Measurements from ENCODE around the gene ARHGEF17. TPM values are rescaled to one million over a fixed set of nuclear protein-coding genes. Genes with fewer than 3 reads are reported as not detected.

The ARHGEF17 gene
- total and polyA plus RNA-seq, 2 of the 8 experiments (the other 6 are each of a cell fraction or from before 2014, with no cell fraction given): 11.3 to 14.6 TPM

- Histone ChIP-seq H3K79me2 (ENCODE audit: control insufficient read depth in 1 of 2, insufficient read depth in 2 of 2, low read length in 2 of 2) (no peaks in the 10 kb centered on the region), H2AFZ (ENCODE audit: low read length) (no peak overlapping the region), H3K4me1 (replicated peaks in 1 of 4; ENCODE audit: control insufficient read depth in 3 of 4, insufficient read depth in 4 of 4, low read length in 3 of 4) (peaks cover 0 to 3% (median 2%) of the 10 kb centered on the region in 4 experiments; a peak in 3 of 7 replicates), H3K9ac (replicated peaks in 1 of 4; ENCODE audit: extremely low read depth in 1 of 4, low read depth in 3 of 4, low read length in 3 of 4) (no peak overlapping the region), H2BK120ac (replicated peaks; ENCODE audit: low read depth, low read length) (no peak overlapping the region), H2BK5ac (ENCODE audit: low read depth, low read length) (no peak overlapping the region), H3K27ac (ENCODE audit: low read depth, low read length) (no peak overlapping the region), H2BK12ac (ENCODE audit: low read depth, low read length) (no peak overlapping the region), H3K9me3 (ENCODE audit: insufficient read depth in 2 of 2, low read depth in 1 of 2, low read length in 1 of 2) (no peaks in the 10 kb centered on the region), H3K14ac (ENCODE audit: insufficient read length) (no peak overlapping the region), H4K8ac (ENCODE audit: extremely low read depth, insufficient read depth, low read length) (no peak overlapping the region), H3K23ac (ENCODE audit: insufficient read length) (no peak overlapping the region), H3K27me3 (replicated peaks in 1 of 4; ENCODE audit: control insufficient read depth in 3 of 4, extremely low read depth in 1 of 4, insufficient read depth in 3 of 4, low read length in 3 of 4) (peaks cover 0 to 14% (median 7%) of the 10 kb centered on the region in 4 experiments; a peak in 5 of 7 replicates), H3K4ac (replicated peaks; ENCODE audit: insufficient read length, low read depth, low read length) (no peak overlapping the region), H3K23me2 (ENCODE audit: low read depth, low read length) (peaks cover 2% of the 10 kb centered on the region; the same call in 1 of the 2 replicates), H4K5ac (ENCODE audit: insufficient read length, low read depth, low read length) (no peak overlapping the region), H2AK5ac (ENCODE audit: low read depth, low read length) (no peak overlapping the region), H4K20me1 (replicated peaks in 1 of 2; ENCODE audit: control insufficient read depth in 1 of 2, insufficient read depth in 2 of 2, low read length in 2 of 2) (peaks cover 0 to 2% of the 10 kb centered on the region in 2 experiments), H3K4me2 (ENCODE audit: insufficient read depth in 1 of 2, low read depth in 2 of 2, low read length in 2 of 2) (no peak overlapping the region), H3K56ac (replicated peaks; ENCODE audit: insufficient read length, low read depth, low read length) (no peak overlapping the region), H3K18ac (ENCODE audit: extremely low read depth, low read length) (no peak overlapping the region), H3K79me1 (ENCODE audit: low read depth, low read length) (no peaks in the 10 kb centered on the region), H2BK20ac (ENCODE audit: low read length) (no peak overlapping the region), H2BK15ac (ENCODE audit: low read length) (no peak overlapping the region), H3K36me3 (ENCODE audit: control insufficient read depth in 2 of 4, insufficient read depth in 4 of 4, low read length in 3 of 4) (no peaks in the 10 kb centered on the region), H3K4me3 (ENCODE audit: extremely low read depth in 1 of 4, insufficient read depth in 2 of 4, low read depth in 3 of 4, low read length in 4 of 4) (no peak overlapping the region), H4K91ac (replicated peaks; ENCODE audit: insufficient read length, low read length) (no peak overlapping the region)
- ChIA-PET POLR2A (ENCODE audit: partially characterized antibody) (interaction anchor here (0.7 kb wide), 1 partner anchor 9 kb away, joined by 3 read pairs; no protein-coding TSS in a partner anchor), CTCF (ENCODE audit: partially characterized antibody) (interaction anchor here (0.6 to 19.0 kb wide), 22 partner anchors 9 to 500 kb away, joined by 3 to 233 read pairs (median 8); partner anchors contain the start of gene ARHGEF17)
- WGBS, 2 experiments (ENCODE audit: extremely low coverage in 1 of 2, insufficient coverage in 1 of 2, insufficient read length in 1 of 2, insufficient replicate concordance in 2 of 2, low coverage in 1 of 2, low lambda C conversion rate in 2 of 2, missing lambda C conversion rate in 1 of 2): 83% methylated on average over 5 of the region's 5 CpGs; no CpG with 5 or more reads in 1 of the 2 experiments
- TF ChIP-seq CHD1 (IDR thresholded peaks at IDR 0.05; ENCODE audit: low read depth, low read length) (no peak), SIX5 (IDR thresholded peaks at IDR 0.05; ENCODE audit: low read depth, low read length) (no peak), NRF1 (IDR thresholded peaks at IDR 0.05; ENCODE audit: low read depth, low read length) (no peak), MAFK (IDR thresholded peaks at IDR 0.05; ENCODE audit: low read depth, low read length) (no peak), POLR2AphosphoS5 (IDR thresholded peaks at IDR 0.05; ENCODE audit: low read depth, low read length) (no peak), RXRA (IDR thresholded peaks at IDR 0.05; ENCODE audit: insufficient read depth, low read depth, low read length) (no peak), TAF1 (IDR thresholded peaks at IDR 0.05; ENCODE audit: low read depth, low read length) (no peak), SP1 (IDR thresholded peaks at IDR 0.05; ENCODE audit: low read depth, low read length) (no peak), HDAC2 (IDR thresholded peaks at IDR 0.05; ENCODE audit: borderline replicate concordance in 1 of 2, low read depth in 2 of 2, low read length in 2 of 2) (no peak), RBBP5 (IDR thresholded peaks at IDR 0.05; ENCODE audit: borderline replicate concordance, low read depth, low read length) (no peak), RAD21 (IDR thresholded peaks at IDR 0.05 in 1 of 2, conservative IDR thresholded peaks at IDR 0.05 in 1 of 2; ENCODE audit: low read depth in 2 of 2, low read length in 2 of 2) (no peak), SIN3A (conservative IDR thresholded peaks at IDR 0.05 in 1 of 2, IDR thresholded peaks at IDR 0.05 in 1 of 2; ENCODE audit: low read depth in 1 of 2, low read length in 2 of 2) (no peak)
- no peak for FAIRE-seq
- no peak for DNase-seq (ENCODE audit: low read depth in 1 of 2, low spot score in 2 of 2)
These were observed 9.8 kb upstream of the ARHGEF17 start for GRCh38 chr11:73298233-73298632.

All from H1 (cell line).